Heart right ventricle (tissue), 16 donors: ENCODE results near the gene TRIM17. TPM values are rescaled to one million over a fixed set of nuclear protein-coding genes. Genes with fewer than 3 reads are reported as not detected.
A peak's percentile ranks its signal among the peaks of the same experiment; 100 is the strongest.

Experiments
- ATAC-seq, 8 donors: fragments of 200-7000 bp; cut with Tn5 transposase; one replicate each; pipeline ENCODE4 v1.9.1; 2020; ENCODE audit warnings: mild to moderate bottlenecking in 8 of 8, moderate library complexity in 8 of 8, moderate number of reproducible peaks in 1 of 8
- DNase-seq, 2 donors: peaks; one replicate each; pipeline ENCODE4 v3.0.0-alpha.2; 2020
- H3K27ac ChIP-seq, 10 donors: fragments of 200-600 bp; sonication (generic) in 2 of 10; one replicate each; pipeline versions ENCODE4 v1.5.0 to v1.8.0; 2020 to 2022; ENCODE audit warnings: mild to moderate bottlenecking in 3 of 10
- H3K27me3 ChIP-seq, 7 donors: fragments of 200-600 bp; one replicate each; pipeline ENCODE4 v1.8.0; 2021 to 2022; ENCODE audit warnings: mild to moderate bottlenecking in 2 of 7
- H3K36me3 ChIP-seq, 9 donors: fragments of 200-600 bp; sonication (generic) in 1 of 9; one replicate each; pipeline versions ENCODE4 v1.5.0 to v1.8.0; 2020 to 2022; ENCODE audit warnings: mild to moderate bottlenecking in 2 of 9
- H3K4me1 ChIP-seq, 9 donors: fragments of 200-600 bp; sonication (generic) in 1 of 9; one replicate each; pipeline versions ENCODE4 v1.5.0 to v1.8.0; 2020 to 2022; ENCODE audit warnings: mild to moderate bottlenecking in 4 of 9
- H3K4me3 ChIP-seq, 10 donors: fragments of 200-600 bp; sonication (generic) in 2 of 10; one replicate each; pipeline versions ENCODE4 v1.5.0 to v1.8.0; 2020 to 2022; ENCODE audit warnings: mild to moderate bottlenecking in 7 of 10, moderate library complexity in 2 of 10
- H3K9me3 ChIP-seq, 11 donors: fragments of 200-600 bp in 10 of 11; sonication (generic) in 2 of 11; one replicate each; pipeline versions ENCODE4 v1.5.0 to v1.8.0; 2013 to 2022; ENCODE audit warnings: mild to moderate bottlenecking in 2 of 11, control low read depth in 1 of 11, moderate library complexity in 1 of 11
- WGBS, 2 donors: extraction: QIAGEN DNeasy Blood & Tissue Kit; methylation state at CpG; one replicate each; pipeline ENCODE4 v1.1.7; 2013; ENCODE audit warnings: inconsistent platforms in 1 of 2; 5-methylcytosine and 5-hydroxymethylcytosine counted together
- intact Hi-C, 10 donors: fragments of 100-400 bp; cut with DNase I; formaldehyde crosslinking; loops; one replicate each; pipeline versions ENCODE4 v1.11.1 to v1.14.2; 2022
- polyA plus RNA-seq, 2 donors: library from polyadenylated mRNA; stranded (reverse); fragments of 200-250 nt; gene quantifications; one replicate each; pipeline ENCODE4 v1.2.3, GENCODE V29; 2013
- total RNA-seq, 10 donors: library from RNA; stranded (reverse); fragmentation: NEBNext Ultra II Directional in 3 of 10; extraction: Animal tissue kit (Norgen Biotek cat#: 25700) in 3 of 10; gene quantifications; one replicate each; pipeline versions ENCODE4 v1.2.1 to v1.2.4, GENCODE V29; 2021 to 2023
- TF ChIP-seq, protein P1 (sequence below), 9 donors: fragments of 200-600 bp; sonication (generic) in 2 of 9; IDR thresholded peaks; one replicate each; pipeline versions ENCODE4 v1.5.0 to v1.8.0; 2021 to 2022; ENCODE audit warnings: antibody characterized with exemption in 9 of 9, mild to moderate bottlenecking in 5 of 9, moderate library complexity in 1 of 9
- donor health status: Arrhythmogenic right ventricular cardiomyopathy.
- donor health status: ischemic (EF 13 %, LVEDD 7.1; RV severe dilation, severe dysfunction).
- donor health status: healthy with polysubstance abuse.
- donor health status: DM: no; HTN: yes; CAD: no.
- donor health status: DM: no; HTN: no; CAD: no.
- donor health status: ischemic (EF 25% LVEDD 6.9; RV normal size, moderate dysfunction).
- donor health status: ischemic (EF 25% LVEDD 5.7; RV mildly dilated, moderate dysfunction).
- donor health status: healthy.
- donor health status: DM: yes; HTN: yes; CAD: no.
- donor health status: Ischemic cardiomyopathy.
- donor health status: ischemic (EF 35%, LVEDD 5.7; RV mildly dilated, moderate dysfunction).
- donor health status: nonischemic (EF 11% LVEDD 7.7; RV severe dilation, severe dysfunction).
- donor health status: DM: yes; HTN: yes; CAD: no.
- donor health status: PGD.
- donor health status: ischemic (EF 29% LVEDD 5.4; RV normal size, mild dysfunction).
- donor health status: nonischemic (EF 23%, LVEDD 6.1; RV moderate dilation, normal function).

The TRIM17 gene
- total and polyA plus RNA-seq, 12 donors = 0.14 to 0.44 (median 0.34) TPM; not detected in 3

- Histone ChIP-seq H3K27me3 (peaks cover 0 to 28% (median 0%) of the 10 kb centered on the region in 7 donors), H3K27ac (peak overlapping the region in 1 of 10 donors; percentile 10), H3K9me3 (no peaks in the 10 kb centered on the region), H3K4me3 (no peak overlapping the region), H3K4me1 (peaks cover 10 to 56% (median 38%) of the 10 kb centered on the region in 9 donors), H3K36me3 (peaks cover 0 to 36% (median 0%) of the 10 kb centered on the region in 9 donors)
- DNase-seq (peak in 1 of 2 donors; percentile 14), ATAC-seq (no peak)
- intact Hi-C loops = no loop called here
- TF ChIP-seq, protein P1, sequence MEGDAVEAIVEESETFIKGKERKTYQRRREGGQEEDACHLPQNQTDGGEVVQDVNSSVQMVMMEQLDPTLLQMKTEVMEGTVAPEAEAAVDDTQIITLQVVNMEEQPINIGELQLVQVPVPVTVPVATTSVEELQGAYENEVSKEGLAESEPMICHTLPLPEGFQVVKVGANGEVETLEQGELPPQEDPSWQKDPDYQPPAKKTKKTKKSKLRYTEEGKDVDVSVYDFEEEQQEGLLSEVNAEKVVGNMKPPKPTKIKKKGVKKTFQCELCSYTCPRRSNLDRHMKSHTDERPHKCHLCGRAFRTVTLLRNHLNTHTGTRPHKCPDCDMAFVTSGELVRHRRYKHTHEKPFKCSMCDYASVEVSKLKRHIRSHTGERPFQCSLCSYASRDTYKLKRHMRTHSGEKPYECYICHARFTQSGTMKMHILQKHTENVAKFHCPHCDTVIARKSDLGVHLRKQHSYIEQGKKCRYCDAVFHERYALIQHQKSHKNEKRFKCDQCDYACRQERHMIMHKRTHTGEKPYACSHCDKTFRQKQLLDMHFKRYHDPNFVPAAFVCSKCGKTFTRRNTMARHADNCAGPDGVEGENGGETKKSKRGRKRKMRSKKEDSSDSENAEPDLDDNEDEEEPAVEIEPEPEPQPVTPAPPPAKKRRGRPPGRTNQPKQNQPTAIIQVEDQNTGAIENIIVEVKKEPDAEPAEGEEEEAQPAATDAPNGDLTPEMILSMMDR (IDR thresholded peaks at IDR 0.05) = no peak
- 83 to 90% methylated on average over 31 of the region's 31 CpGs for WGBS, 2 donors
Measured at GRCh38 chr1:228376651-228377631, 39.7 kb downstream of the TRIM17 start.

- TF ChIP-seq, protein P1 (IDR thresholded peaks at IDR 0.05) = no peak
- DNase-seq = no peak
- H3K36me3 ChIP-seq = peaks cover 0 to 36% (median 0%) of the 10 kb centered on the region in 9 donors
Measured at GRCh38 chr1:228376262-228376628, 40.4 kb downstream of the TRIM17 start.

DNA sequence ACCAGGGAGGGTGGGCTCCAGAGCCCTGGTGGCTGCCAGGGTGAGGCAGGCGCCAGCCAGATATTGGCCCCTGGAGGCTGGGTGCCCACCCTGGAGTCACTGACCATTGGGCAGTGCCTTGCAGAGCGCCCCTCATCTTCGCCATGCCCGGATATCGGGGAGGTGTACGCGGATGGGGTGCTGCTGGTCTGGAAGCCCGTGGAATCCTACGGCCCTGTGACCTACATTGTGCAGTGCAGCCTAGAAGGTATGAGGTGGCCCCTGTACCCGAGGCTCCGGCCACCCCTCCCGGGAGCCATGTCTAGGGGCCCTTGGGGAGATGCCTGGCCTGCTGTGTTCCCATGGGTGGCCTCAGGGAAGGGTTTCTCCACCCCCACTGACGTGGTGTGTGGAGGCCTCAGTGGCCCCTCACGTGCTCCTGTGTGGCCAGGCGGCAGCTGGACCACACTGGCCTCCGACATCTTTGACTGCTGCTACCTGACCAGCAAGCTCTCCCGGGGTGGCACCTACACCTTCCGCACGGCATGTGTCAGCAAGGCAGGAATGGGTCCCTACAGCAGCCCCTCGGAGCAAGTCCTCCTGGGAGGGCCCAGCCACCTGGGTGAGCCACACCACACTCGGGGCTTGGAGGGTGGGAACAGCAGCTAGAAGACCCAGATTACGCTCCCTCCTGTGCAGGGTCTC lies 40.9 kb downstream of the TRIM17 start:
- Histone ChIP-seq H3K9me3 (no peaks in the 10 kb centered on the region), H3K4me1 (peaks cover 10 to 68% (median 44%) of the 10 kb centered on the region in 9 donors), H3K36me3 (peaks cover 0 to 36% (median 0%) of the 10 kb centered on the region in 9 donors), H3K27ac (peak overlapping the region; percentile 21 to 94 (median 80)), H3K4me3 (no peak overlapping the region), H3K27me3 (peaks cover 0 to 28% (median 0%) of the 10 kb centered on the region in 7 donors)
- TF ChIP-seq, protein P1 (IDR thresholded peaks at IDR 0.05) = no peak
- peak in 1 of 2 donors; percentile 20 for DNase-seq
- intact Hi-C loops = no loop called here
- ATAC-seq = no peak
- WGBS, 2 donors = 95 to 96% methylated on average over 22 of the region's 22 CpGs

More at GRCh38 chr1:228376262-228376628, 40.4 kb downstream of the TRIM17 start:
- Histone ChIP-seq H3K4me3 (no peak overlapping the region), H3K9me3 (no peaks in the 10 kb centered on the region), H3K27me3 (peaks cover 0 to 28% (median 0%) of the 10 kb centered on the region in 7 donors), H3K4me1 (peaks cover 10 to 63% (median 42%) of the 10 kb centered on the region in 9 donors), H3K27ac (peak overlapping the region in 5 of 10 donors; percentile 80 to 94 (median 90))
- intact Hi-C loops = no loop called here
- WGBS, 2 donors = 82 to 90% methylated on average over 3 of the region's 3 CpGs
- no peak for ATAC-seq
